NCI-H128 (cell line): ENCODE results near the gene NKX6-2.

ENCODE experiments used
- DNase-seq: peaks from one replicate; lab custom pipeline; 2025; ENCODE audit not compliant: unreplicated experiment; lab: John Stamatoyannopoulos, UW

NKX6-2 gene

GRCh38 chr10:132813560-132814468 lies 27.9 kb upstream of the NKX6-2 start:
- DNase-seq, result no peak

- DNase-seq, result no peak
Measured at GRCh38 chr10:132813001-132813401, 27.1 kb upstream of the NKX6-2 start.

- DNase-seq, result no peak
Measured at GRCh38 chr10:132812520-132812919, 26.6 kb upstream of the NKX6-2 start.

GRCh38 chr10:132811891-132812481 lies 26.0 kb upstream of the NKX6-2 start:
- DNase-seq, result no peak

GRCh38 chr10:132810807-132811700 lies 25.1 kb upstream of the NKX6-2 start:
- DNase-seq, result no peak

- DNase-seq, result no peak
Measured at GRCh38 chr10:132810141-132810806, 24.3 kb upstream of the NKX6-2 start.

GRCh38 chr10:132809232-132810140 lies 23.5 kb upstream of the NKX6-2 start:
- no peak for DNase-seq

GRCh38 chr10:132808383-132809231 lies 22.7 kb upstream of the NKX6-2 start:
- DNase-seq, result no peak

GRCh38 chr10:132807621-132808049 lies 21.7 kb upstream of the NKX6-2 start:
- DNase-seq, result no peak

GRCh38 chr10:132806561-132807003 lies 20.6 kb upstream of the NKX6-2 start:
- no peak for DNase-seq

GRCh38 chr10:132806110-132806509 lies 20.2 kb upstream of the NKX6-2 start:
- DNase-seq, result no peak

- DNase-seq, result no peak
Measured at GRCh38 chr10:132805599-132805998, 19.7 kb upstream of the NKX6-2 start.

GRCh38 chr10:132804785-132805426 lies 19.0 kb upstream of the NKX6-2 start:
- no peak for DNase-seq

GRCh38 chr10:132804287-132804686 lies 18.3 kb upstream of the NKX6-2 start:
- DNase-seq, result no peak

GRCh38 chr10:132803416-132804210 lies 17.7 kb upstream of the NKX6-2 start:
- DNase-seq, result no peak

GRCh38 chr10:132802694-132803320 lies 16.9 kb upstream of the NKX6-2 start:
- no peak for DNase-seq

- DNase-seq, result no peak
Measured at GRCh38 chr10:132802048-132802447, 16.1 kb upstream of the NKX6-2 start.
